ENCODE data around the gene C16orf86. TPM values are rescaled to one million over a fixed set of nuclear protein-coding genes. Genes with fewer than 3 reads are reported as not detected.
"Not testable (repeated sequence)": the region's sequence is repeated elsewhere in the genome, so short reads cannot be mapped to it uniquely, and the experiment has no call there.

Gene C16orf86
- total RNA-seq, 2 donors from 2014 or later: 6.6 to 11.9 TPM

DNA sequence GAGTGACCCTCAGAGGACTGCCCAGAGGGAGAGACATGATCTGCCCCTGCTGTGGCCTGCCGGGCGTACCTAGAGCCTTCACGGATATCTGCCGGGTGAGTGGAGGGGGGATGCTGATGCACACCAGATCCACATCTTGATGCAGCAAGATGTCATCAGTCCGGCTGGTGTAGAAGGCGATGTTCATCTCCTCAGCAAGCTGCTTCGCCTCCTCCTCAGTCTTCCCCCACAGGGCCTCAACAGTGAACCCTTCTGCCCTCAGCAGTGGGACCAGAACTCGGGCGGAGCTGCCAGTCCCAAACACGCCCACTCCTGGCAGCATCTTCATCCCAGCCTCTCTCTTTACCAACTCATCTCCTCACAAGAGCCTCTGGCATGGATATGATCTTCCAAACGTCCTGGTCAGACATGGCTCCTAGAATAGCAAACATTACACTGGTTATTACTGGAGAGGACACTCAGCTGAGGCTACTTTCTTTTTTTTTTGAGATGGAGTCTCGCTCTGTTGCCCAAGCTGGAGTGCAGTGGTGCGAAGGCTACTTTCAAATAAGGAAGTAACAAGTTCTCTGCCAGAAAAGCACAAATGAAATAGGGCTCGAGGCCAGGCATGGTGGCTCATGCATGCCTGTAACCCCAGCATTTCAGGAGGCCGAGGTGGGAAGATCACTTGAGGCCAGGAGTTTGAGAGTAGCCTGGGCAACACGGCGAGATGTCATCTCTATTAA is 18.9 kb downstream of the C16orf86 start:
- TF ChIP-seq, protein P1, sequence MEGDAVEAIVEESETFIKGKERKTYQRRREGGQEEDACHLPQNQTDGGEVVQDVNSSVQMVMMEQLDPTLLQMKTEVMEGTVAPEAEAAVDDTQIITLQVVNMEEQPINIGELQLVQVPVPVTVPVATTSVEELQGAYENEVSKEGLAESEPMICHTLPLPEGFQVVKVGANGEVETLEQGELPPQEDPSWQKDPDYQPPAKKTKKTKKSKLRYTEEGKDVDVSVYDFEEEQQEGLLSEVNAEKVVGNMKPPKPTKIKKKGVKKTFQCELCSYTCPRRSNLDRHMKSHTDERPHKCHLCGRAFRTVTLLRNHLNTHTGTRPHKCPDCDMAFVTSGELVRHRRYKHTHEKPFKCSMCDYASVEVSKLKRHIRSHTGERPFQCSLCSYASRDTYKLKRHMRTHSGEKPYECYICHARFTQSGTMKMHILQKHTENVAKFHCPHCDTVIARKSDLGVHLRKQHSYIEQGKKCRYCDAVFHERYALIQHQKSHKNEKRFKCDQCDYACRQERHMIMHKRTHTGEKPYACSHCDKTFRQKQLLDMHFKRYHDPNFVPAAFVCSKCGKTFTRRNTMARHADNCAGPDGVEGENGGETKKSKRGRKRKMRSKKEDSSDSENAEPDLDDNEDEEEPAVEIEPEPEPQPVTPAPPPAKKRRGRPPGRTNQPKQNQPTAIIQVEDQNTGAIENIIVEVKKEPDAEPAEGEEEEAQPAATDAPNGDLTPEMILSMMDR (IDR thresholded peaks at IDR 0.05): no peak
- no peak for ATAC-seq (ENCODE audit: insufficient number of reproducible peaks, low FRiP score, low read depth)
- H3K27me3 ChIP-seq (replicated peaks; ENCODE audit: insufficient read depth): no peaks in the 10 kb centered on the region
- H3K9me3 ChIP-seq: no peaks in the 10 kb centered on the region
- DNase-seq (ENCODE audit: low spot score): no peak
- H3K4me3 ChIP-seq: no peak overlapping the region
- H3K4me1 ChIP-seq (ENCODE audit: control insufficient read depth in 1 of 2, low read depth in 2 of 2): no peaks in the 10 kb centered on the region
- no peak overlapping the region for H3K27ac ChIP-seq
- H3K36me3 ChIP-seq: peaks cover 12% of the 10 kb centered on the region

- ATAC-seq (ENCODE audit: insufficient number of reproducible peaks, low FRiP score, low read depth); H3K4me3 ChIP-seq: not testable (repeated sequence)
Measured at GRCh38 chr16:67693517-67694285, 27.1 kb downstream of the C16orf86 start.

GRCh38 chr16:67694611-67695010 is 28.0 kb downstream of the C16orf86 start:
- no peaks in the 10 kb centered on the region for H3K9me3 ChIP-seq
- no peak for ATAC-seq (ENCODE audit: insufficient number of reproducible peaks, low FRiP score, low read depth)
- TF ChIP-seq, protein P1 (IDR thresholded peaks at IDR 0.05): no peak
- DNase-seq (ENCODE audit: low spot score): no peak
- H3K27ac ChIP-seq: no peak overlapping the region
- no peaks in the 10 kb centered on the region for H3K4me1 ChIP-seq (ENCODE audit: control insufficient read depth in 1 of 2, low read depth in 2 of 2)
- peaks cover 5% of the 10 kb centered on the region for H3K36me3 ChIP-seq
- H3K27me3 ChIP-seq (replicated peaks; ENCODE audit: insufficient read depth): no peaks in the 10 kb centered on the region
- H3K4me3 ChIP-seq: no peak overlapping the region

More at GRCh38 chr16:67693517-67694285, 27.1 kb downstream of the C16orf86 start:
- H3K27me3 ChIP-seq (replicated peaks; ENCODE audit: insufficient read depth); H3K36me3 ChIP-seq; DNase-seq (ENCODE audit: low spot score); H3K9me3 ChIP-seq; H3K4me1 ChIP-seq (ENCODE audit: control insufficient read depth in 1 of 2, low read depth in 2 of 2); H3K27ac ChIP-seq: not testable (repeated sequence)

DNA sequence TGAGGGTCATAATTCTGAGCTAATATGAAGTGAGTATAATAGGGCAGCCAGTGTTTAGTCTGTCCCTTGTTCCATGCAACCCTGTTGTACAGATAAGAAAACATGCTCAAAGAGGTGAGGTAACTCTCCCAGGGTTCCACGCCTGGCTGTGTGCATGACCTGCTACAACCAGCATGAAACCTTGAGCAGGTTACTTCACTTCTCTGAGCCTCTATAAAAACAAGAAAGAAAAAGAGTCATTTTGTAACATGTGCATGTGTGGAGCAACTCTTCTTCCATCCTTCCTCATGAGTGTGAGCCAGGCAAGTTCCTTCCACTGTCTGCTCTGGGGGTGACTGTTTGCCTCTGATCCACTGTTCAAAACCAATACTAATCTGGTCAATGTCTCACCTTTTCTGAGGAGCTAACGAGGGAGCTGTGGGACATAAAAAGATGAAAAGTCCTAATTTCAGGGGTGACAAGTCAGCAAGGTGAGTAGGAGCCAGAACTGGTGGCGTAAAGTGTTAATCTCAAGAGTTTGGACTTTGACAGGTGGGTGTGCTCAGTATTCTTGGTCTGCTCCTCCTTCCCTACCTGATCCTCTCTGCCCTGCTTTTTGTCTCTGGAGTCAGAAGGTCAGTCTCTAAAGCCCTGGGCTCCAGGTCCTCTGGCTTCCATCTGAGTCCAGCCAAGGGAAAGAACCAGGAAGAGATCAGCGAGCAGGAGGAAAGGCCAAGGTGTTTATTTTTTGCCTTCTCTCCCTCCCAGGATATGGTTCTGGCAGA is 31.0 kb downstream of the C16orf86 start:
- no peak for DNase-seq (ENCODE audit: low spot score)
- H3K36me3 ChIP-seq: peaks cover 5% of the 10 kb centered on the region
- H3K4me3 ChIP-seq: no peak overlapping the region
- no peaks in the 10 kb centered on the region for H3K27me3 ChIP-seq (replicated peaks; ENCODE audit: insufficient read depth)
- TF ChIP-seq, protein P1 (IDR thresholded peaks at IDR 0.05): no peak
- H3K27ac ChIP-seq: no peak overlapping the region
- no peaks in the 10 kb centered on the region for H3K4me1 ChIP-seq (ENCODE audit: control insufficient read depth in 1 of 2, low read depth in 2 of 2)
- no peak for ATAC-seq (ENCODE audit: insufficient number of reproducible peaks, low FRiP score, low read depth)
- H3K9me3 ChIP-seq: no peaks in the 10 kb centered on the region

DNA sequence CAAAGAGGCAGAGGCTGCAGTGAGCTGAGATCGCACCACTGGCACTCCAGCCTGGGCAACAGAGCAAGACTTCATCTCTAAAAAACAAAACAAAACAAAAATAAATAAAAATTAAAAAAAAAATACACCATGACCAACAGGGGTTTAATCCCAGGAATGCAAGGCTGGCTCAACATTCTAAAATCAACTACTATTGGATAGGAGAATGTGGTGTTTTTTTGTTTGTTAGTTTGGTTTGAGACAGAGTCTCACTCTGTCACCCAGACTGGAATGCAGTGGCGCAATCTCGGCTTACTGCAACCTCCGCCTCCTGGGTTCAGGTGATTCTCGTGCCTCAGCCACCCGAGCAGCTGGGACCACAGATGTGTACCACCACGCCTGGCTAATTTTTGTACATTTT is 32.7 kb downstream of the C16orf86 start:
- Histone ChIP-seq H3K9me3 (no peaks in the 10 kb centered on the region), H3K27ac (no peak overlapping the region), H3K27me3 (replicated peaks; ENCODE audit: insufficient read depth) (no peaks in the 10 kb centered on the region), H3K36me3 (peaks cover 5% of the 10 kb centered on the region), H3K4me3 (no peak overlapping the region), H3K4me1 (ENCODE audit: control insufficient read depth in 1 of 2, low read depth in 2 of 2) (no peaks in the 10 kb centered on the region)
- DNase-seq (ENCODE audit: low spot score) (no peak), ATAC-seq (ENCODE audit: insufficient number of reproducible peaks, low FRiP score, low read depth) (no peak)
- TF ChIP-seq, protein P1 (IDR thresholded peaks at IDR 0.05): no peak
